ENCODE results near the gene CTXND2.

Gene CTXND2

GRCh38 chr1:150909585-150910180 lies 22.7 kb downstream of the CTXND2 start:
- Histone ChIP-seq H3K27me3 (ENCODE audit: insufficient read depth, low read depth) (no peaks in the 10 kb centered on the region), H3K4me1 (ENCODE audit: low read depth, poor library complexity, severe bottlenecking) (no peaks in the 10 kb centered on the region), H3K27ac (no peak overlapping the region), H3K79me2 (ENCODE audit: insufficient read depth, low read depth) (no peaks in the 10 kb centered on the region), H4K20me1 (ENCODE audit: insufficient read depth) (no peaks in the 10 kb centered on the region), H3K36me3 (ENCODE audit: insufficient read depth) (no peaks in the 10 kb centered on the region), H2AFZ (ENCODE audit: low read depth) (no peak overlapping the region), H3K4me2 (no peak overlapping the region), H3K9ac (no peak overlapping the region), H3K4me3 (IDR thresholded peaks at IDR 0.05; ENCODE audit: insufficient read depth, low read depth, low read length) (no peak overlapping the region)
- no peak for TF ChIP-seq CTCF (conservative IDR thresholded peaks at IDR 0.05; ENCODE audit: low read depth, low read length)

GRCh38 chr1:150912623-150913022 lies 25.7 kb downstream of the CTXND2 start:
- Histone ChIP-seq H3K4me2 (no peak overlapping the region), H3K27ac (no peak overlapping the region), H4K20me1 (ENCODE audit: insufficient read depth) (no peaks in the 10 kb centered on the region), H2AFZ (ENCODE audit: low read depth) (no peak overlapping the region), H3K4me1 (ENCODE audit: low read depth, poor library complexity, severe bottlenecking) (no peaks in the 10 kb centered on the region), H3K9ac (no peak overlapping the region), H3K36me3 (ENCODE audit: insufficient read depth) (no peaks in the 10 kb centered on the region), H3K27me3 (ENCODE audit: insufficient read depth, low read depth) (no peaks in the 10 kb centered on the region), H3K79me2 (ENCODE audit: insufficient read depth, low read depth) (no peaks in the 10 kb centered on the region), H3K4me3 (IDR thresholded peaks at IDR 0.05; ENCODE audit: insufficient read depth, low read depth, low read length) (no peak overlapping the region)
- TF ChIP-seq CTCF (conservative IDR thresholded peaks at IDR 0.05; ENCODE audit: low read depth, low read length) = no peak

GRCh38 chr1:150917387-150917786 lies 30.5 kb downstream of the CTXND2 start:
- peaks cover 6% of the 10 kb centered on the region for H3K4me1 ChIP-seq (ENCODE audit: low read depth, poor library complexity, severe bottlenecking)
- H3K36me3 ChIP-seq (ENCODE audit: insufficient read depth) = no peaks in the 10 kb centered on the region
- no peaks in the 10 kb centered on the region for H4K20me1 ChIP-seq (ENCODE audit: insufficient read depth)
- H2AFZ ChIP-seq (ENCODE audit: low read depth) = no peak overlapping the region
- no peak overlapping the region for H3K27ac ChIP-seq
- H3K79me2 ChIP-seq (ENCODE audit: insufficient read depth, low read depth) = no peaks in the 10 kb centered on the region
- no peak for TF ChIP-seq CTCF (conservative IDR thresholded peaks at IDR 0.05; ENCODE audit: low read depth, low read length)
- H3K4me3 ChIP-seq (IDR thresholded peaks at IDR 0.05; ENCODE audit: insufficient read depth, low read depth, low read length) = no peak overlapping the region
- H3K27me3 ChIP-seq (ENCODE audit: insufficient read depth, low read depth) = no peaks in the 10 kb centered on the region
- H3K9ac ChIP-seq = no peak overlapping the region
- H3K4me2 ChIP-seq = no peak overlapping the region

- peak overlapping the region; percentile 44 for H2AFZ ChIP-seq (ENCODE audit: low read depth)
- peak overlapping the region; percentile 26 for H3K4me2 ChIP-seq
- H3K36me3 ChIP-seq (ENCODE audit: insufficient read depth) = no peaks in the 10 kb centered on the region
- no peaks in the 10 kb centered on the region for H4K20me1 ChIP-seq (ENCODE audit: insufficient read depth)
- no peak overlapping the region for H3K9ac ChIP-seq
- no peak overlapping the region for H3K4me3 ChIP-seq (IDR thresholded peaks at IDR 0.05; ENCODE audit: insufficient read depth, low read depth, low read length)
- no peaks in the 10 kb centered on the region for H3K27me3 ChIP-seq (ENCODE audit: insufficient read depth, low read depth)
- 0 out of 2 replicates have a peak overlapping the region, but pooled peaks have one; percentile 0 for H3K27ac ChIP-seq
- H3K79me2 ChIP-seq (ENCODE audit: insufficient read depth, low read depth) = peaks cover 10% of the 10 kb centered on the region; the same call in 1 of the 2 replicates
- H3K4me1 ChIP-seq (ENCODE audit: low read depth, poor library complexity, severe bottlenecking) = peaks cover 26% of the 10 kb centered on the region
- peak; percentile 100 for TF ChIP-seq CTCF (conservative IDR thresholded peaks at IDR 0.05; ENCODE audit: low read depth, low read length)
These were observed 35.6 kb downstream of the CTXND2 start for GRCh38 chr1:150922519-150922975.
